Measurements from ENCODE around the gene GNB3.

DNA sequence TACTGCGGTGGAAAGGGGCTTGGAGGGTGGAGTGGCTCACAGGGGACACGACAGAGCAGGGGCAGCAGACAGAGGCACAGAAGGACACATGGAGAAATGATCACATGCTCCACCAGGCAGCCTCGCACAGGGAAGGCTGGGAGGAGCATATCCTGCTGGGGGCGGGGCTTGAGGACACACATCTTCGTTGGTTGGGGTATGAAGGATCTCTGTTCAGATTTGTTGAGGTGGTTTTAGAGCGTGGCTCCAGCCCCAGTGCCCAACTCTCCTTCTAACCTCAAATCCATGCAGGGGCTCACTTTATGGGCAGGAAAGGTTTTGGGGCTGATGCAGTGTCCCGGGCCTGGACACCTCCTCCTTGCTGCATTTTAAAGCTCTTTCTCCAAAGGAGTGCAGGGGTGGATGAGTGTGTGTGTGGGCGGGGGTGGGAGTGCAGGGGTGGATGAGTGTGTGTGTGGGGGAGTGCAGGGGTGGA, 13.3 kb upstream of the GNB3 start:
- TF ChIP-seq, protein P1, sequence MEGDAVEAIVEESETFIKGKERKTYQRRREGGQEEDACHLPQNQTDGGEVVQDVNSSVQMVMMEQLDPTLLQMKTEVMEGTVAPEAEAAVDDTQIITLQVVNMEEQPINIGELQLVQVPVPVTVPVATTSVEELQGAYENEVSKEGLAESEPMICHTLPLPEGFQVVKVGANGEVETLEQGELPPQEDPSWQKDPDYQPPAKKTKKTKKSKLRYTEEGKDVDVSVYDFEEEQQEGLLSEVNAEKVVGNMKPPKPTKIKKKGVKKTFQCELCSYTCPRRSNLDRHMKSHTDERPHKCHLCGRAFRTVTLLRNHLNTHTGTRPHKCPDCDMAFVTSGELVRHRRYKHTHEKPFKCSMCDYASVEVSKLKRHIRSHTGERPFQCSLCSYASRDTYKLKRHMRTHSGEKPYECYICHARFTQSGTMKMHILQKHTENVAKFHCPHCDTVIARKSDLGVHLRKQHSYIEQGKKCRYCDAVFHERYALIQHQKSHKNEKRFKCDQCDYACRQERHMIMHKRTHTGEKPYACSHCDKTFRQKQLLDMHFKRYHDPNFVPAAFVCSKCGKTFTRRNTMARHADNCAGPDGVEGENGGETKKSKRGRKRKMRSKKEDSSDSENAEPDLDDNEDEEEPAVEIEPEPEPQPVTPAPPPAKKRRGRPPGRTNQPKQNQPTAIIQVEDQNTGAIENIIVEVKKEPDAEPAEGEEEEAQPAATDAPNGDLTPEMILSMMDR (IDR thresholded peaks at IDR 0.05), result no peak
- TF ChIP-seq, protein P2, sequence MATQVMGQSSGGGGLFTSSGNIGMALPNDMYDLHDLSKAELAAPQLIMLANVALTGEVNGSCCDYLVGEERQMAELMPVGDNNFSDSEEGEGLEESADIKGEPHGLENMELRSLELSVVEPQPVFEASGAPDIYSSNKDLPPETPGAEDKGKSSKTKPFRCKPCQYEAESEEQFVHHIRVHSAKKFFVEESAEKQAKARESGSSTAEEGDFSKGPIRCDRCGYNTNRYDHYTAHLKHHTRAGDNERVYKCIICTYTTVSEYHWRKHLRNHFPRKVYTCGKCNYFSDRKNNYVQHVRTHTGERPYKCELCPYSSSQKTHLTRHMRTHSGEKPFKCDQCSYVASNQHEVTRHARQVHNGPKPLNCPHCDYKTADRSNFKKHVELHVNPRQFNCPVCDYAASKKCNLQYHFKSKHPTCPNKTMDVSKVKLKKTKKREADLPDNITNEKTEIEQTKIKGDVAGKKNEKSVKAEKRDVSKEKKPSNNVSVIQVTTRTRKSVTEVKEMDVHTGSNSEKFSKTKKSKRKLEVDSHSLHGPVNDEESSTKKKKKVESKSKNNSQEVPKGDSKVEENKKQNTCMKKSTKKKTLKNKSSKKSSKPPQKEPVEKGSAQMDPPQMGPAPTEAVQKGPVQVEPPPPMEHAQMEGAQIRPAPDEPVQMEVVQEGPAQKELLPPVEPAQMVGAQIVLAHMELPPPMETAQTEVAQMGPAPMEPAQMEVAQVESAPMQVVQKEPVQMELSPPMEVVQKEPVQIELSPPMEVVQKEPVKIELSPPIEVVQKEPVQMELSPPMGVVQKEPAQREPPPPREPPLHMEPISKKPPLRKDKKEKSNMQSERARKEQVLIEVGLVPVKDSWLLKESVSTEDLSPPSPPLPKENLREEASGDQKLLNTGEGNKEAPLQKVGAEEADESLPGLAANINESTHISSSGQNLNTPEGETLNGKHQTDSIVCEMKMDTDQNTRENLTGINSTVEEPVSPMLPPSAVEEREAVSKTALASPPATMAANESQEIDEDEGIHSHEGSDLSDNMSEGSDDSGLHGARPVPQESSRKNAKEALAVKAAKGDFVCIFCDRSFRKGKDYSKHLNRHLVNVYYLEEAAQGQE (IDR thresholded peaks at IDR 0.05; ENCODE audit: insufficient read depth in 1 of 2, low read depth in 2 of 2, low read length in 1 of 2), result no peak
- TF ChIP-seq POLR2AphosphoS5 (IDR thresholded peaks at IDR 0.05; ENCODE audit: low read depth, low read length), result no peak
